ENCODE results near the gene KRTAP12-2.
"Not testable (repeated sequence)": the region's sequence is repeated elsewhere in the genome, so short reads cannot be mapped to it uniquely, and the experiment has no call there.

- TF ChIP-seq CTCF, POLR2A (IDR thresholded peaks at IDR 0.05): not testable (repeated sequence)
Measured at GRCh38 chr21:44646366-44647221, 20.1 kb downstream of the KRTAP12-2 start, which contains the start of gene KRTAP10-11.
